Lung (tissue), 12 donors: ENCODE measurements around the gene CCDC136. TPM values are rescaled to one million over a fixed set of nuclear protein-coding genes. Genes with fewer than 3 reads are reported as not detected.

Experiments used
- ATAC-seq: fragments of 200-7000 bp; cut with Tn5 transposase; one replicate; pipeline ENCODE4 v1.9.1; 2020; ENCODE audit warnings: moderate number of reproducible peaks; ENCODE audit not compliant: insufficient read depth, low FRiP score
- DNase-seq, 3 donors: peaks; one replicate each; pipeline ENCODE4 v3.0.0-alpha.2; 2013 to 2017
- H3K27ac ChIP-seq, 2 donors: one replicate each; pipeline ENCODE4 v1.5.1; 2013; ENCODE audit warnings: mild to moderate bottlenecking in 2 of 2, moderate library complexity in 2 of 2, control low read depth in 1 of 2, inconsistent platforms in 1 of 2, low read depth in 1 of 2, low read length in 1 of 2
- H3K27me3 ChIP-seq, 3 donors: one replicate each; pipeline ENCODE4 v1.5.1; 2013; ENCODE audit warnings: low read length in 2 of 3; ENCODE audit not compliant: control insufficient read depth in 3 of 3, insufficient read depth in 3 of 3
- H3K36me3 ChIP-seq, 4 donors: one replicate each; pipeline ENCODE4 v1.5.1; 2013; ENCODE audit warnings: low read length in 4 of 4, mild to moderate bottlenecking in 1 of 4, moderate library complexity in 1 of 4; ENCODE audit not compliant: control insufficient read depth in 4 of 4, insufficient read depth in 4 of 4
- H3K4me1 ChIP-seq, 5 donors: one replicate each; pipeline ENCODE4 v1.5.1; 2013; ENCODE audit warnings: low read length in 5 of 5, mild to moderate bottlenecking in 2 of 5, moderate library complexity in 1 of 5; ENCODE audit not compliant: control insufficient read depth in 5 of 5, insufficient read depth in 5 of 5
- H3K4me3 ChIP-seq: one replicate; pipeline ENCODE4 v1.5.1; 2013; ENCODE audit warnings: mild to moderate bottlenecking, control low read depth, moderate library complexity
- H3K9ac ChIP-seq, 2 donors: one replicate each; pipeline ENCODE4 v1.5.1; 2013; ENCODE audit warnings: low read length in 2 of 2, control low read depth in 1 of 2; ENCODE audit not compliant: insufficient read depth in 1 of 2
- H3K9me3 ChIP-seq, 4 donors: one replicate each; pipeline ENCODE4 v1.5.1; 2013; ENCODE audit warnings: low read length in 3 of 4, mild to moderate bottlenecking in 1 of 4, moderate library complexity in 1 of 4; ENCODE audit not compliant: control insufficient read depth in 4 of 4, insufficient read depth in 3 of 4
- WGBS, 2 donors: extraction: QIAGEN DNeasy Blood & Tissue Kit; methylation state at CpG; one replicate each; pipeline ENCODE4 v1.1.7; 2013; 5-methylcytosine and 5-hydroxymethylcytosine counted together
- polyA plus RNA-seq, 2 donors: library from polyadenylated mRNA; stranded (reverse); fragments of 200-250 nt; gene quantifications; one replicate each; pipeline ENCODE4 v1.2.1, GENCODE V29; 2013
- total RNA-seq, 2 donors: library from RNA; depleted of rRNA in 1 of 2; stranded (reverse); fragments of >200 nt in 1 of 2; gene quantifications; one replicate each; pipeline ENCODE4 v1.2.1, GENCODE V29; 2014 to 2021
- TF ChIP-seq, protein P1 (sequence below): IDR thresholded peaks from 2 replicates; pipeline ENCODE4 v1.5.1; 2012; ENCODE audit warnings: mild to moderate bottlenecking; ENCODE audit errors: control extremely low read depth, extremely low read depth
- donor health status: control.
- donor health status: control.
- donor health status: Bipolar disorder and iron deficiency.
- donor health status: healthy.
- donor health status: DM: yes; HTN: yes; CAD: no.

The CCDC136 gene
- total and polyA plus RNA-seq, 4 donors, result 0.70 to 6.4 (median 1.7) TPM

DNA sequence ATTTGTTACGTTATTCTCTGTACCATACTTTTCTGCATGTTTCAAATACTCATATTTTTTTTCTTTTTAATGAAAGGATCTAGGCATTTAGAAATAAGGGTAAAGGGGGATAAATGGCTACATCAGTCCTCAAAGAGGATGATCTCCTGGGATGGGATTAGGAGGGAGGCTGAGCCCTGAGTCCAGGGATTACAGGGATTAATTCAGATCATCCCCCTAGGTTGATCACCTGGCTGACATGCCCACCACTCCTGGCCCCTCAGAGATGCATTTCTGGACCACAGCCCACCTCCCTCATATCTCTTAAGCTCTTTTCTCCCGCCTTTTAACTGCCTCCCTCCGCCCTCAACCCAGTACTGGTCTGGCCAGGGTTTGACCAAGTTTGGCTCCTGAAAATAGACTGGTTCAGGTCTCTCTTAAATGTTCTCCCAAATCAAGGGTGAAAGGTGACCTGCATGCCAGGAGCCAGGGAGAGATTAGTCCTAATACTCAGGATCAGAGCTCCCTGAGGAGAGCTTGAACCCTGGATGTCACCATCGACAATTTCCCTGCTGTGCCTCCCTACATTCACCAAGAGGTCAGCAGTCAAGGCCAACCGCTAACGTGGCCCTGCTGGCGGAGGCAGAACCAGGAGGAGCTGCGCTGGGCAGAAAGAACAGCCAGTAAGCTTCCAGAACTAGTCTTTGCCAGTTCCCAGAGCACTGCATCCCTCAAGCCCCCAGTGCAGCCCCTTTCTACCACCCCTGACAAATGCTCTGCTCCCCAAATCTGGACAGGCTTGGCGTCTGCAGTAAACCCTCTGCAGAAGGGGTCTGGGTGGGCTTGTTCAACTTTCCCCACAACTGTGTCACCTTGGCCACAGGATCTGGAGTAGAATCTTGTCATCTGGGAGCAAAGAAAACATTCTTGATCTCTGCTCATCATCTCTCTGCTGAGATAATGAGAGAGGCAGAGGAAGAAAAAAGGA lies 3.0 kb upstream of the CCDC136 start:
- H3K9me3 ChIP-seq, result no peaks in the 10 kb centered on the region
- TF ChIP-seq, protein P1, sequence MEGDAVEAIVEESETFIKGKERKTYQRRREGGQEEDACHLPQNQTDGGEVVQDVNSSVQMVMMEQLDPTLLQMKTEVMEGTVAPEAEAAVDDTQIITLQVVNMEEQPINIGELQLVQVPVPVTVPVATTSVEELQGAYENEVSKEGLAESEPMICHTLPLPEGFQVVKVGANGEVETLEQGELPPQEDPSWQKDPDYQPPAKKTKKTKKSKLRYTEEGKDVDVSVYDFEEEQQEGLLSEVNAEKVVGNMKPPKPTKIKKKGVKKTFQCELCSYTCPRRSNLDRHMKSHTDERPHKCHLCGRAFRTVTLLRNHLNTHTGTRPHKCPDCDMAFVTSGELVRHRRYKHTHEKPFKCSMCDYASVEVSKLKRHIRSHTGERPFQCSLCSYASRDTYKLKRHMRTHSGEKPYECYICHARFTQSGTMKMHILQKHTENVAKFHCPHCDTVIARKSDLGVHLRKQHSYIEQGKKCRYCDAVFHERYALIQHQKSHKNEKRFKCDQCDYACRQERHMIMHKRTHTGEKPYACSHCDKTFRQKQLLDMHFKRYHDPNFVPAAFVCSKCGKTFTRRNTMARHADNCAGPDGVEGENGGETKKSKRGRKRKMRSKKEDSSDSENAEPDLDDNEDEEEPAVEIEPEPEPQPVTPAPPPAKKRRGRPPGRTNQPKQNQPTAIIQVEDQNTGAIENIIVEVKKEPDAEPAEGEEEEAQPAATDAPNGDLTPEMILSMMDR, result no peak
- peaks cover 0 to 12% (median 5%) of the 10 kb centered on the region in 5 donors for H3K4me1 ChIP-seq
- no peak overlapping the region for H3K4me3 ChIP-seq
- ATAC-seq, result no peak
- 82 to 86% methylated on average over 9 of the region's 9 CpGs for whole genome bisulfite sequencing, 2 donors
- H3K27ac ChIP-seq, result no peak overlapping the region
- H3K9ac ChIP-seq, result no peak overlapping the region
- no peak for DNase-seq
- H3K27me3 ChIP-seq, result no peaks in the 10 kb centered on the region
- no peaks in the 10 kb centered on the region for H3K36me3 ChIP-seq

DNA sequence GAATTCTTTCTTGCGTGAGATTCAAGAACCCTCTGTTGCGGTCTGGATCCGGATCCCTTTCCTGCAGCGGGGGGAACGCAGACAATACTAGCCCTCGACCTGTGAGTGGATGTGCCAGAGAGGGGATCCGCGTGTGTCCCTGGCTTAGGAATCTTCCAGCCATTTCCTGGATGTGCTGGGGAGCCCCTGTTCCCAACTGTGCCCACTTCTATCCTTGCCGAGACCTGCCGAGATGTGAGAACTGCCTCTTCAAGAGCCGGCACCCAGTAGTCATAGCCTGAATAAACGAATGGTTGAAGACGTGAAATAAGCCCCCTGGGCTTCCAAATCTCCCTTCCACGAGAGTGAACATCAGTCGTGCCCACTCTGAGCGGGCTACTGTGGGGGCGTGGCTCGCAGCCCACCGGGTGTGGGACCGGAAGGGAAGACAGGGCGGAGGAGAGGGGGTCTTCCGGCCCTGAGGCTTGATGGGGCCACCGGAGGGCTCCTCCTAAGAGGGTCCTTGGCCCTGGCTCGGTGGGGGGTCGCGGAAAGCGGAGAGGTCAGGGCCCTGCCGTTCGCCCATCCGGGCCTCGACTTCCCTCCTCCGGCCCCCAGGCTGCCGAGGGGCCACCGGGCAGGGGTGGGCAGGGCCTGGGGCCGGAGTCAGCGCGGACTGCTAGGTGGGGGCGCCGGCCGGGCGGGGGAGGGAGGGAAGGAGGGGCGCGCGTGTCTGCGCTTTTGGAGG lies 1.3 kb upstream of the CCDC136 start:
- Histone ChIP-seq H3K4me1 (peaks cover 0 to 12% (median 5%) of the 10 kb centered on the region in 5 donors), H3K4me3 (peak overlapping the region; percentile 79), H3K27ac (no peak overlapping the region), H3K27me3 (no peaks in the 10 kb centered on the region), H3K36me3 (no peaks in the 10 kb centered on the region), H3K9me3 (no peaks in the 10 kb centered on the region), H3K9ac (no peak overlapping the region)
- TF ChIP-seq, protein P1, result no peak
- DNase-seq, result peak; percentile 49 to 54 (median 51)
- 12 to 14% methylated on average over 38 to 45 of the region's 45 CpGs for WGBS, 2 donors
- no peak for ATAC-seq

DNA sequence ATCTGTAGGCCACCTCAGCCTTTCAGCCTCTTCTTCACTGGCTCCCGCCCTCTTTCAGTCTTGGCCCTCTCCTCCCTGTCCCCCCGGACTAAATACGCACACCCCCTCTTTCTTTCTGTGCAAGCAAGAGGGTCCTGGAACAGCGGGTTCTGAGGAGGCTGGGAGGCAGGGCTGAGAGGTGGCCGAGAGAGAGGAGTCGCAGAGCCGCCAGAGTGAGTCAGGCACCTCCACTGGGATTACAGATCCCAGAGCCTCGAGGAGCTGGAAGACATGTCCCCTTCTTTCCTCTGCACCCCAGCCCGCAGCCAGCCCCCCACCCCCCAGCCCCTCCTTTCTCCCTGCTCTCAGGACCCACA lies 182 bp downstream of the CCDC136 start:
- Histone ChIP-seq H3K4me3 (no peak overlapping the region), H3K9me3 (no peaks in the 10 kb centered on the region), H3K9ac (no peak overlapping the region), H3K27me3 (no peaks in the 10 kb centered on the region), H3K36me3 (no peaks in the 10 kb centered on the region), H3K4me1 (peaks cover 0 to 12% (median 5%) of the 10 kb centered on the region in 5 donors), H3K27ac (no peak overlapping the region)
- DNase-seq, result peak in 1 of 3 donors; percentile 12
- WGBS, 2 donors, result 30 to 44% methylated on average over 8 to 9 of the region's 9 CpGs
- no peak for ATAC-seq
- TF ChIP-seq, protein P1, result no peak
